Measurements from ENCODE around the gene KCTD11.
"Not testable (repeated sequence)": the region's sequence is repeated elsewhere in the genome, so short reads cannot be mapped to it uniquely, and the experiment has no call there.

KCTD11 gene

GRCh38 chr17:7343250-7343649 lies 8.7 kb upstream of the KCTD11 start:
- no peak for DNase-seq (ENCODE audit: low read depth in 1 of 2, low spot score in 1 of 2)

- DNase-seq (ENCODE audit: low read depth in 1 of 2, low spot score in 1 of 2) = no peak
These were observed 5.0 kb upstream of the KCTD11 start for GRCh38 chr17:7346761-7347614.

GRCh38 chr17:7347630-7348477 lies 4.1 kb upstream of the KCTD11 start:
- no peak for DNase-seq (ENCODE audit: low read depth in 1 of 2, low spot score in 1 of 2)

- DNase-seq (ENCODE audit: low read depth in 1 of 2, low spot score in 1 of 2) = no peak
These were observed 3.3 kb upstream of the KCTD11 start for GRCh38 chr17:7348478-7349242.

- DNase-seq (ENCODE audit: low read depth in 1 of 2, low spot score in 1 of 2) = no peak
These were observed 534 bp downstream of the KCTD11 start for GRCh38 chr17:7352503-7352889.

GRCh38 chr17:7352910-7353635 lies 1.1 kb downstream of the KCTD11 start:
- no peak for DNase-seq (ENCODE audit: low read depth in 1 of 2, low spot score in 1 of 2)

- DNase-seq (ENCODE audit: low read depth in 1 of 2, low spot score in 1 of 2) = no peak
These were observed 2.4 kb downstream of the KCTD11 start for GRCh38 chr17:7354262-7354843.

GRCh38 chr17:7355053-7355452 lies 3.1 kb downstream of the KCTD11 start, which contains the start of gene TMEM95:
Gene TMEM95, plus strand, starts transcription at chr17:7355156. Its CDS starts 49 bp downstream, at chr17:7355205.
- no peak for DNase-seq (ENCODE audit: low read depth in 1 of 2, low spot score in 1 of 2)

GRCh38 chr17:7355573-7355972 lies 3.6 kb downstream of the KCTD11 start:
- DNase-seq (ENCODE audit: low read depth in 1 of 2, low spot score in 1 of 2) = no peak

- peak; percentile 74 to 75 for DNase-seq (ENCODE audit: low read depth in 1 of 2, low spot score in 1 of 2)
These were observed 4.1 kb downstream of the KCTD11 start for GRCh38 chr17:7356072-7356549.

GRCh38 chr17:7356756-7357155 lies 4.8 kb downstream of the KCTD11 start:
- no peak for DNase-seq (ENCODE audit: low read depth in 1 of 2, low spot score in 1 of 2)

- no peak for DNase-seq (ENCODE audit: low read depth in 1 of 2, low spot score in 1 of 2)
These were observed 5.4 kb downstream of the KCTD11 start for GRCh38 chr17:7357381-7357780.

- DNase-seq (ENCODE audit: low read depth in 1 of 2, low spot score in 1 of 2) = no peak
These were observed 9.9 kb downstream of the KCTD11 start for GRCh38 chr17:7361906-7362305.

GRCh38 chr17:7363311-7363710 lies 11.3 kb downstream of the KCTD11 start:
- DNase-seq (ENCODE audit: low read depth in 1 of 2, low spot score in 1 of 2) = no peak

GRCh38 chr17:7365963-7366362 lies 14.0 kb downstream of the KCTD11 start:
- DNase-seq (ENCODE audit: low read depth in 1 of 2, low spot score in 1 of 2) = not testable (repeated sequence)

GRCh38 chr17:7367083-7367482 lies 15.1 kb downstream of the KCTD11 start:
- no peak for DNase-seq (ENCODE audit: low read depth in 1 of 2, low spot score in 1 of 2)

- no peak for DNase-seq (ENCODE audit: low read depth in 1 of 2, low spot score in 1 of 2)
These were observed 16.1 kb downstream of the KCTD11 start for GRCh38 chr17:7367918-7368598.

GRCh38 chr17:7368599-7368994 lies 16.6 kb downstream of the KCTD11 start:
- DNase-seq (ENCODE audit: low read depth in 1 of 2, low spot score in 1 of 2) = not testable (repeated sequence)

GRCh38 chr17:7369825-7370224 lies 17.9 kb downstream of the KCTD11 start:
- no peak for DNase-seq (ENCODE audit: low read depth in 1 of 2, low spot score in 1 of 2)

GRCh38 chr17:7370853-7371252 lies 18.9 kb downstream of the KCTD11 start:
- DNase-seq (ENCODE audit: low read depth in 1 of 2, low spot score in 1 of 2) = no peak
